ENCODE results near the gene RPA3.
A peak's percentile ranks its signal among the peaks of the same experiment; 100 is the strongest.

The RPA3 gene

DNA sequence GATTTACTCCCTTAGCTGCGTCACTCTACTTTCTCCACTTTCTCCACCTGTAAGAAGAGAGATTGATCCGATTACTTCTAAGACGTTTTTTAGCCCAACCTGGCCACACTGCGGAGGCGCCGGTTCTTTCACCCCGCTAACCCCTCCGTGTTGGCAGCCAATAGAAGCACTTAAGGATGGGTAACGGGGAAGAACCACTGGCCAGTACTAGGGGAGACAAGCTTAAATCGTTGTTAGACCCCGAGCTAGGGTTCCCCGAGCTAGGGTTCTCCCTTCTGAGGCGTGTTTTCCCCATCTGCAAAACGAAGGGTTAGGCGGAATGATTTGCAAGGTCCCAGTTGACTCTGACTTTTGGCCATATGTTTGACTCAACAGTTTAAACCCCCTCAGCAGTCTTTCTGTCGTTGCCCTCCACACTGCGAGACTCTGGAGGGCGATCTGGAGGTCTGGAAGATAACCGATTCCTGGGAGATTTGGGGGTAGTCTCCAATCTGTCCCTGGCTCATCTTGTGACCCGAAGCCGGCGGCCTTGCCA, 77.2 kb downstream of the RPA3 start:
- H3K9me3 ChIP-seq (ENCODE audit: control insufficient read depth, low read length) = no peaks in the 10 kb centered on the region
- peak overlapping the region; percentile 94 for H3K27ac ChIP-seq (ENCODE audit: insufficient read depth, low read length, poor library complexity, severe bottlenecking)
- H3K27me3 ChIP-seq (replicated peaks; ENCODE audit: control insufficient read depth, insufficient read depth, low read length, poor library complexity, severe bottlenecking) = no peaks in the 10 kb centered on the region
- peak overlapping the region; percentile 83 for H3K4me3 ChIP-seq (ENCODE audit: insufficient read depth, low read depth, low read length, poor library complexity, severe bottlenecking)
- DNase-seq = no peak
- H3K36me3 ChIP-seq (ENCODE audit: control insufficient read depth, insufficient read depth, low read length) = no peaks in the 10 kb centered on the region
- H3K4me1 ChIP-seq (ENCODE audit: control insufficient read depth, insufficient read depth, low read length, poor library complexity, severe bottlenecking) = peaks cover 8% of the 10 kb centered on the region

DNA sequence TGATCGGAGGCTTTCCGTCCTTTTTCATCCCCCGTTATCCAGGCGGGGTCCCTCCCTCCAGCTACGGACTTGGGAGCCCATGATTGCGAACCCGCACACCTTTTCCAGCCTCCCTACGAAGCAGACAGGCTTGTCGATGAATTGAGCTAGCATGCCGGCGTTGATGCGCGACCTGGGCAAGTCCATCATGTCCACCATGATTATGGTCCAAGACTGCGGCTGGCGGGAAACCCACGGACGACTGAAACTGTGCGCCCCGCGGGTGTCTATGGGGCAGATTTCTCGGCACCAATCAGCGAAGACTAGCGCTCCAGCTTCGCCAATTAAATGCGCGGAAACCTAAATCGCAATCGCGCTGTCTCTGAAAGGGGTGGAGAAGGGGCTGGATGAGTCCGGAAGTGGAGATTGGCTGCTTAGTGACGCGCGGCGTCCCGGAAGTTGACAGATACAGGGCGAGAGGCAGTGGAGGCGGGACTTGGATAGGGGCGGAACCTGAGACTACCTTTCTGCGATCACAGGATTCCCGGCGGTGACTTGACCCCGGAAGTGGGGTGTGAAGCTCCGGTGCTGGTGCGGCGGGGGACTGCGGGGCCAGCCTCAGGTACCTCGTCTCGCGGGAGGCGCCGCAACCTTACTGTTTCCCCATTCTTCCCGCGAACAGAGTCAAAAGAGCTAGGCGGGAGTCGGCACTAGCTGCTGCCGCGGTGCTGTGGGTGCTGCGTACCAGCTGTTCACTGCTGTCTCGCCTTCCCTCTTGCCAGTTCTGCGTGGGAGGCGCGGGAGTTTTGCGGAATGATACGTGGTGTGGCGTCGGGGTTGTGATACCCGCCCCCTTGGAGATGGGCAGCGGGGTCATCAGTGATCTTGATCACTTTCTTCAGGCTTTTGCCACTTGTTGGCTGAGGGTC, 77.9 kb downstream of the RPA3 start, which contains the start of gene UMAD1:
Gene UMAD1, plus strand, starts transcription at position 532 of the 908 bp plus-strand sequence. CDS start 32,620 bp downstream, outside the sequence.
- Histone ChIP-seq H3K36me3 (ENCODE audit: control insufficient read depth, insufficient read depth, low read length) (peaks cover 2% of the 10 kb centered on the region), H3K4me1 (ENCODE audit: control insufficient read depth, insufficient read depth, low read length, poor library complexity, severe bottlenecking) (peaks cover 8% of the 10 kb centered on the region), H3K27me3 (replicated peaks; ENCODE audit: control insufficient read depth, insufficient read depth, low read length, poor library complexity, severe bottlenecking) (no peaks in the 10 kb centered on the region), H3K4me3 (ENCODE audit: insufficient read depth, low read depth, low read length, poor library complexity, severe bottlenecking) (peak within 1 kb of the TSS; percentile 86), H3K9me3 (ENCODE audit: control insufficient read depth, low read length) (no peaks in the 10 kb centered on the region), H3K27ac (ENCODE audit: insufficient read depth, low read length, poor library complexity, severe bottlenecking) (peak within 1 kb of the TSS; percentile 94)
- DNase-seq = peak; percentile 97 to 99 (median 99)

DNA sequence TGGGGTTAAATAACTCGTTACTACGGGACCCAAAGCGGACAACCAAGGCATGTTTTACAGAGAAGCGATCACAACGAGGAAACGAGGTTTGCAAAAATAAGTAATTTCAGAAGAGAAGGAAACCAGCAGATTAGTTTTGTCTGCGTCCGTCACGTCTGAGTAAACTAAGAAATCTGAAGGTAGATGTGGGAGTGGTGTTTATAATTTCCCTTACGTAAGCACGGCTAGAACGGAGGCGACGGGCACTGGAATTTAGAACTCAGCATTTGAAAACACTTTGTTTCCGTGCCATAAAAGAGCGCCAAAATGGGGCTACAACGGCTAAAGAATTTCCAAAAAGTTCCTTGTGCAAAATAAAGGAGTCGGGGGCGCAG, 78.6 kb downstream of the RPA3 start:
- Histone ChIP-seq H3K27ac (ENCODE audit: insufficient read depth, low read length, poor library complexity, severe bottlenecking) (peak overlapping the region; percentile 94), H3K36me3 (ENCODE audit: control insufficient read depth, insufficient read depth, low read length) (peaks cover 5% of the 10 kb centered on the region), H3K27me3 (replicated peaks; ENCODE audit: control insufficient read depth, insufficient read depth, low read length, poor library complexity, severe bottlenecking) (no peaks in the 10 kb centered on the region), H3K9me3 (ENCODE audit: control insufficient read depth, low read length) (no peaks in the 10 kb centered on the region), H3K4me1 (ENCODE audit: control insufficient read depth, insufficient read depth, low read length, poor library complexity, severe bottlenecking) (peaks cover 8% of the 10 kb centered on the region), H3K4me3 (ENCODE audit: insufficient read depth, low read depth, low read length, poor library complexity, severe bottlenecking) (peak overlapping the region; percentile 86)
- peak in 2 of 3 donors; percentile 23 to 42 for DNase-seq

DNA sequence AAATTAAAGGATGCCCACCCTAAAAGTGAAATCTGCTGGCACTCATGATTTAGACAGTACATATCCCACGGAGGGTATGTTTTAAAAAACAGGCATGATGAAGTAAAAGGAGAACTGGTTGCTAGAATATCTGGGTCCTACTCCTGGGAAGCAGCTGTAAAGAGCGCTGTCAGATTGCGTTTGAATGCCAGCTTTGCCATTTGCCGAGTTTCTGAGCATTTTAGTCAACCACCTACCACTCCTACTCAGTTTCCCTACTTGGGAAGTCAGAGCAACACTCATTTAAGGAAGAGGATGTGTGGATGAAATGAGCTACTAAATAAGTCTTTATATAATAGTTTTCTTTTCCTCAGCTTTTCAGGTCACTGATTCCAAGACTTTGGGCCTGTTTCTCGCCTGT, 79.0 kb downstream of the RPA3 start:
- H3K4me3 ChIP-seq (ENCODE audit: insufficient read depth, low read depth, low read length, poor library complexity, severe bottlenecking) = peak overlapping the region; percentile 86
- no peaks in the 10 kb centered on the region for H3K9me3 ChIP-seq (ENCODE audit: control insufficient read depth, low read length)
- no peak for DNase-seq
- no peaks in the 10 kb centered on the region for H3K27me3 ChIP-seq (replicated peaks; ENCODE audit: control insufficient read depth, insufficient read depth, low read length, poor library complexity, severe bottlenecking)
- H3K27ac ChIP-seq (ENCODE audit: insufficient read depth, low read length, poor library complexity, severe bottlenecking) = peak overlapping the region; percentile 94
- peaks cover 8% of the 10 kb centered on the region for H3K4me1 ChIP-seq (ENCODE audit: control insufficient read depth, insufficient read depth, low read length, poor library complexity, severe bottlenecking)
- H3K36me3 ChIP-seq (ENCODE audit: control insufficient read depth, insufficient read depth, low read length) = peaks cover 5% of the 10 kb centered on the region

DNA sequence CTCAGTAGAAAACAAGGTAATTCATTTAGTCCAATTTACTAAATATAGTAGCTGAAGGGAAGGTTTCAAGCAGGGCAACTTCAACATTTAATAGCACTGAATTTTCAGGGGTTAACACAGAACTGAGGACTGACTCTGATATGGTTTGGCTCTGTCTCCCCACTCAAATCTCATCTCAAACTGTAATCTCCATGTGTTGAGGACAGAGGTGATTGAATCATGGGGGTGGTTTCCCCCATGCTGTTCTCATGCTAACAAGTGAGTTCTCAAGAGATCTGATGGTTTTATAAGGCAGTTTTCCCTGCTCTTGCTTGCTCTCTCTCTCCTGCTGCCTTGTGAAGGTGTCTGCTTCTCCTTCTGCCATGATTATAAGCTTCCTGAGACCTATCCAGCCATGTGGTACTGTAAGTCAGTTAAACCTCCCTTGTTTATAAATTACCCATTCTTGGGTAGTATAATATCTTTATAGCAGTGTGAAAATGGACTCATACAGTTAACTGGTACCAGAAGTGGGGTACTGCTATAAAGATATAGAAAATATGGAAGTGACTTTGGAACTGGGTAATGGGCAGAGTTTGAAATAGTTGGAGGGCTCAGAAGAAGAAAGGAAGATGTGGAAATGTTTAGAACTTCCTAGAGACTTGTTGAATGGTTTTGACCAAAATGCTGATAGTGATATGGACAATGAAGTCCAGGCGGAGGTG, 87.6 kb downstream of the RPA3 start:
- DNase-seq = no peak
- no peaks in the 10 kb centered on the region for H3K4me1 ChIP-seq (ENCODE audit: control insufficient read depth, insufficient read depth, low read length, poor library complexity, severe bottlenecking)
- H3K4me3 ChIP-seq (ENCODE audit: insufficient read depth, low read depth, low read length, poor library complexity, severe bottlenecking) = no peak overlapping the region

DNA sequence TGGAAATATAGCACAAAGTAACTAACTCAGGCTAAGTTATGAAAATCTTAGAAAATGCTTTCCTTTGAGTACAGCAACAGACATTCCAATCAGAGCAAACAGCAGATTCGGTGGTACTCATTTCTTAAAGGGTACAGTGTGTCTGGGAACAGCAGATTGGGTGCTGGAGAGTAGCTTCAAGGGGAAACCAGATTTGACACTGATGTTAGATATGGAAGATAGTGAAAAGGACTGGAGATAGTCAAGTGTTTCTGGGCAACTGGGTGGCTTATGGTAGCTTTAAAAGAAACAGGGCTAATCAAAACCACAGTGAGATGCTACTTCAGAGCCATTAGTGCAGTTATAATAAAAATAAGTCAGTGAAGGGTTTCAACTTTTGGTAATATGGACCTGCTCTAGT, 89.9 kb downstream of the RPA3 start:
- no peaks in the 10 kb centered on the region for H3K9me3 ChIP-seq (ENCODE audit: control insufficient read depth, low read length)
- H3K27ac ChIP-seq (ENCODE audit: insufficient read depth, low read length, poor library complexity, severe bottlenecking) = no peak overlapping the region
- no peak overlapping the region for H3K4me3 ChIP-seq (ENCODE audit: insufficient read depth, low read depth, low read length, poor library complexity, severe bottlenecking)
- H3K36me3 ChIP-seq (ENCODE audit: control insufficient read depth, insufficient read depth, low read length) = no peaks in the 10 kb centered on the region
- H3K27me3 ChIP-seq (replicated peaks; ENCODE audit: control insufficient read depth, insufficient read depth, low read length, poor library complexity, severe bottlenecking) = no peaks in the 10 kb centered on the region
- H3K4me1 ChIP-seq (ENCODE audit: control insufficient read depth, insufficient read depth, low read length, poor library complexity, severe bottlenecking) = no peaks in the 10 kb centered on the region
- DNase-seq = no peak

More for the DNA sequence above, 87.6 kb downstream of the RPA3 start:
- Histone ChIP-seq H3K36me3 (ENCODE audit: control insufficient read depth, insufficient read depth, low read length) (peaks cover 5% of the 10 kb centered on the region), H3K27ac (ENCODE audit: insufficient read depth, low read length, poor library complexity, severe bottlenecking) (no peak overlapping the region), H3K9me3 (ENCODE audit: control insufficient read depth, low read length) (no peaks in the 10 kb centered on the region), H3K27me3 (replicated peaks; ENCODE audit: control insufficient read depth, insufficient read depth, low read length, poor library complexity, severe bottlenecking) (no peaks in the 10 kb centered on the region)

DNA sequence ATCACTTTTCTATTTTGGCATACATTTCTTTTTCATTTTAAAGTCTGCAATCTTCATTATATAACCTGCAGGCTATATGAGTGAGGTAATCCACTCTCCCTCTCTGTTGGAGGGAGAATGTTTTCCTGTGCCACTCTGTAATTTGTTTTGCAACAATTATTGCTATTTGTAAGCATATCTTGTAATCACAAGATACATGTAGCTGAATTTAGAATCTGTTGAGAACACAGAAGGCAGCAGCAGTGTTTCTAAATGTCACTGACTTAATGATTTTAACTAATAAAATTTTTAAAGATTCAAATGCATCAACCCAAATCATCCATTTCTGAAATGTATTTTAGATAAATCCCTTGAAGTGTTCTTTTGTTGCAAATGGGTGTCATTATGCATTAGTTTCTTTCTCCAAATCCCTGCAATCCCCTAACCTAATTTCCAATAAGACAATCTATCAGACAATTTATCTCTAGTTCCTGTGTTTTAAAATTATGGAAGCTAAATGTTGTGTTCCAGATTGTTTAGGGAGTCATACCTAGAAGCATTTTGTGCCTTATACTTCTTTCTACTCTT, 97.7 kb downstream of the RPA3 start:
- Histone ChIP-seq H3K27me3 (replicated peaks; ENCODE audit: control insufficient read depth, insufficient read depth, low read length, poor library complexity, severe bottlenecking) (no peaks in the 10 kb centered on the region), H3K4me1 (ENCODE audit: control insufficient read depth, insufficient read depth, low read length, poor library complexity, severe bottlenecking) (no peaks in the 10 kb centered on the region), H3K36me3 (ENCODE audit: control insufficient read depth, insufficient read depth, low read length) (no peaks in the 10 kb centered on the region), H3K9me3 (ENCODE audit: control insufficient read depth, low read length) (no peaks in the 10 kb centered on the region), H3K27ac (ENCODE audit: insufficient read depth, low read length, poor library complexity, severe bottlenecking) (no peak overlapping the region), H3K4me3 (ENCODE audit: insufficient read depth, low read depth, low read length, poor library complexity, severe bottlenecking) (no peak overlapping the region)
- DNase-seq = no peak

DNA sequence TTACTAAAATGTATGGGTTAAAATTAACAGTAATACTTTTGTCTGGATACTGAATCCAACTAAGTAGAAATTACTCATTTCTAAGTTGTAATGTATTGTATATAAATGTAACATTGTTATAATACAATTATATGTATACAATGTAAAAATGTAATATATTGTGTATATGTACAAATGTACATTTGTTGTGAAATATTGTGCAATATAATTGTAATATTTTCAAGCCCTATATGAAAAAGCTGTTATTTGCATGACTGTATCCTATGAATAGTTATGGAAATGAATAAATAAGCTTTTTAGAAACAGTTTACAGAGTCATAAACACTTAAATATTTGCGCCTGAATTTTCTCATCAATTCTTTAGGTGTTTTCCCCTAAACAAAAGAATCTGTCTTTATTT, 98.2 kb downstream of the RPA3 start:
- Histone ChIP-seq H3K27ac (ENCODE audit: insufficient read depth, low read length, poor library complexity, severe bottlenecking) (no peak overlapping the region), H3K36me3 (ENCODE audit: control insufficient read depth, insufficient read depth, low read length) (no peaks in the 10 kb centered on the region), H3K4me3 (ENCODE audit: insufficient read depth, low read depth, low read length, poor library complexity, severe bottlenecking) (no peak overlapping the region), H3K9me3 (ENCODE audit: control insufficient read depth, low read length) (no peaks in the 10 kb centered on the region), H3K4me1 (ENCODE audit: control insufficient read depth, insufficient read depth, low read length, poor library complexity, severe bottlenecking) (no peaks in the 10 kb centered on the region), H3K27me3 (replicated peaks; ENCODE audit: control insufficient read depth, insufficient read depth, low read length, poor library complexity, severe bottlenecking) (no peaks in the 10 kb centered on the region)
- DNase-seq = no peak

DNA sequence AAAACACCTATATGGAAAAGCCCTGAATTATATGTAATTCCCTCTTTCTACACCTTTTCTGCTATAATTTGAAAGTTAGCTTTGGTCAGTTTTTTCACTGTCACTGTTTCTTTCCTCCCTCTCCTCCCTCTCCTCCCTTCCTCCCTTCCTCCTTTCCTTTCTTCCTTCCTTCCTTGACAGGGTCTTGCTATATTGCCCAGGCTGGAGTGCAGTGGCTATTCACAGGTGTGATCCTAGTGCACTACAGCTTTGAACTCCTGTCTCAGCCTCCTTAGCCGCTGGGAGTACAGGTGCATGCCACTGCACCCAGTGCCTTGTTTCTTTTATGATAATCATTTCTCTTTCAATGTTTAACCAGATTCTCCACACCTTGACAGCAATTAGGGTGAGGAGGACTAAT, 100.0 kb downstream of the RPA3 start:
- no peaks in the 10 kb centered on the region for H3K4me1 ChIP-seq (ENCODE audit: control insufficient read depth, insufficient read depth, low read length, poor library complexity, severe bottlenecking)
- H3K9me3 ChIP-seq (ENCODE audit: control insufficient read depth, low read length) = no peaks in the 10 kb centered on the region
- H3K27ac ChIP-seq (ENCODE audit: insufficient read depth, low read length, poor library complexity, severe bottlenecking) = no peak overlapping the region
- H3K27me3 ChIP-seq (replicated peaks; ENCODE audit: control insufficient read depth, insufficient read depth, low read length, poor library complexity, severe bottlenecking) = no peaks in the 10 kb centered on the region
- no peak overlapping the region for H3K4me3 ChIP-seq (ENCODE audit: insufficient read depth, low read depth, low read length, poor library complexity, severe bottlenecking)
- H3K36me3 ChIP-seq (ENCODE audit: control insufficient read depth, insufficient read depth, low read length) = no peaks in the 10 kb centered on the region
- no peak for DNase-seq
